ENCODE data around the gene ELF2. TPM values are rescaled to one million over a fixed set of nuclear protein-coding genes. Genes with fewer than 3 reads are reported as not detected.
"Not testable (repeated sequence)": the region's sequence is repeated elsewhere in the genome, so short reads cannot be mapped to it uniquely, and the experiment has no call there.

Gene ELF2
- total RNA-seq, 1 donor from 2014 or later = 59.7 TPM

DNA sequence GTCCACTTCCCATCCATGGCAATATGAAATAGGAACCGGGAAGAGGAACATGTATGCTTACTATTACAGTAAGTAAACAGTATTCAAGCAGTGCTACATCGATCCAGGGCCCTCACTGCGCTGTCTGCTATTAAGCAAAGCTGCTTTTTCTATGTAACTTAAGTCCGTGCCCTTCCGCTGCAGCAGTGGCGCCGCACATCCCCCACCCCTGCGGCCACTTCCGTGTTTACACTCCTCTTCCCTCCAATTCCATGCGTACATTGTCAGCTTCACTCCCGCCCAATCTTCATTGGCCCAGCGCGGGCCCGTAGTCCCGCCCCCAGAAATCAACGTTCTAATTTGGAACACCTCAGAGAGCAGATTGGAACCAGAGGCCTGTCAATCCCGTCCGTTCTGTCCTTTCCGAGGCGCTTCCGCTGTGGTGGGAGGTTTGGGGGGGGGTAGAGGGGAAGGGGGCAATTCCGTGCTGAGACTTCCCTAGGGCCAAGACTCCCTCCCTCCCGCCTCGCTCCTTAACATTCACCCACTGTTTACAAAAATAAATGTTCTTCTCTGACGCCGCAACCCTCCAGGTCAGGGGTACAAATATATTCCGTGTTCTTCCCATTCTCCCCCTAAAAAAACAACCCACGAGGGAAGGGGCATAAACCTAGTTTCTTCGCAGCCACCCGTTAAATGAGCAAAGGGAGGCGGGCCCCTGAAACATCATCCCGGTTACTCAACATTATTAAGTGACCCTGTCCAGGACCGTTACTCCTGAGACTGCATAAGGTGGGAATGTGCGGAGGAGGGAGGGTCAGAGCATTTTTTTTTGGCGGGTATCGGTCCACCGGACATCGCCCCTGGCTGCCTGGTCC lies 94.0 kb downstream of the ELF2 start:
- peak; percentile 97 for DNase-seq (ENCODE audit: low spot score)

DNA sequence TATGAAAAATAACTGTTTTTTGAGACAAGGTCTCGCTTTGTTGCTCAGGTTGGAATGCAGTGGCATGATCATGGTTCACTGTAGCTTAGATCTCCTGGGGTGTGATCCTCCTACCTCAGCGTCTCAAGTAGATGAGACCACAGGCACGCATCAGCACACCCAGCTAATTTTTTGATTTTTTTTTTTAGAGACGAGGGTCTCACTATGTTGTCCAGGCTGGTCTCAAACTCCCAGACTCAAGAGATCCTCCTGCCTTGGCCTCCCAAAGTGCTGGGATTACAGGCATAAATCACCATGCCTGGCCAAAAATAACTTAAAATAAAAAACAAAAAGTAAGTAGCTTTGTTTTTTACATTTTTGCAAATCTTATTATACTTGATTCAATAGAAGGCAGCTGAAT lies 98.1 kb downstream of the ELF2 start:
- DNase-seq (ENCODE audit: low spot score) = no peak

- no peak for DNase-seq (ENCODE audit: low spot score)
These were observed 99.3 kb downstream of the ELF2 start for GRCh38 chr4:139077567-139078355.

DNA sequence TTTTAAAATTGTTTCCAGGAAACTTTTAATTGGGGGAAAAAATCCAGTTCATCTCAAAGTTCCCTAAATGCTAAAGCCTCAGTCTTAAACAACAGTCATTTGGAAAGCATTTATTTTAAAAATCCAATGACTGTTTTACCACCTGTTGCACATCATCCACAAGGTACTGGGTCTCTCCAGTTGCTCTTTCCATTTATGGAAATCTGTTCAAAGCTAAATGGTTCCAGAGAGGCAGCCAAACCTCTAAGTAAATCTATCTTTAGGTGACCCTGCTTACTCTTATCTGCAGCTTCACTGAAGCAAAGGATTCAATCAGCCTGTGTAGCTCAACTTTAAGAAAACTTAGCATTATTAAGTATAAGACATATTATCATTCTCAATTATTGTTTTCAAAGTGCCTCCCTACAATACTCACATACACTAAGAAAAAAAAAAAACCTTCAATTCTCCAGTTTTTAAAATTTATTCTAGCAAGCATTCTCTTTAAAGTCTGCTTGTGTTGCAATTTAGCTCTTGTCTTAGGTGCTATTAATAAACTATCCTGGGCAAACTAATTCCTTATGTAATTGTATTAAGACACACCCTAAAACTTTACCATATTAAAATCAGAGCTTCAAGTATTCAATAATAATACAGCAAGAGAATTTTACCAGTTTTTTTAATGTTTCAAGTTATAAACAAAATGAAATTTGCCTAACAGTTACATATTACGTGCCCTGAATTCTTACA lies 100.8 kb downstream of the ELF2 start:
- no peak for DNase-seq (ENCODE audit: low spot score)

DNA sequence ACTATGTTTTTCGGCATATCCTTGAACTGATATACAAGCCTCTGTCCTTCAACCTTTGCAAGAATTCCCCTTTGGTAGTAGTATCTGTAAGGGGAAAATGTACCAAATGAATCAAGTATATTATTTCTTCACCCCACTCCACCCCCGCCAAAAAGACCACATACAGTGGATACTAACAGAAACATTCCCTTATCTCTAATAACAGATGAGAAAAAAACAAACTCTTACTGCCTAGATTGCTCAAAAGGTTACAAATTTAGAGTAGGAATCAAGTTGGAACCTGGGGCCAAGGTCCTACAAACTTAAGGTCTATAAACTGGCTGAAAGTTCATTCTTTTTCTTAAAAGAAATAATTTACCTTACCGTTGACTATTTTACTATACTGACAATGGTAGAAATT lies 116.4 kb downstream of the ELF2 start:
- DNase-seq (ENCODE audit: low spot score) = no peak

DNA sequence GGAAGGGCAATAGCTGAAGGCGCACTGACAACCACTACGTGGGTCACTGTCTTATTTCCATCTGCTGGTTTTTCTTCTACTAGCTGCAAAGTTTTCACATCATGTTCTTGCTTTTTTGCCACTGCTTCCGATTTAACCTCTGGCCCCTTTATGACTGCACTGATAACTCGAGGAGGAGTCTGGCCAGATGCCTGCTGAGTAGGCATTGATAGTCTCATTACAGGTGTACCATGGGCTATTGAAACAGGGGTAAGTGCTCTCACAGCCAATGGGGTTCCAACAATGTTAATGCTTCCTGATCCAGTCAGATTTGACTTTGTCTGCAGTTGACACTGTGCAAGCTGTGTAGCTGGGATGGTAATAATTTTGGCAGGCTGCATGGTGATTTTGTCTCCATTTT lies 118.0 kb downstream of the ELF2 start:
- DNase-seq (ENCODE audit: low spot score) = not testable (repeated sequence)

DNA sequence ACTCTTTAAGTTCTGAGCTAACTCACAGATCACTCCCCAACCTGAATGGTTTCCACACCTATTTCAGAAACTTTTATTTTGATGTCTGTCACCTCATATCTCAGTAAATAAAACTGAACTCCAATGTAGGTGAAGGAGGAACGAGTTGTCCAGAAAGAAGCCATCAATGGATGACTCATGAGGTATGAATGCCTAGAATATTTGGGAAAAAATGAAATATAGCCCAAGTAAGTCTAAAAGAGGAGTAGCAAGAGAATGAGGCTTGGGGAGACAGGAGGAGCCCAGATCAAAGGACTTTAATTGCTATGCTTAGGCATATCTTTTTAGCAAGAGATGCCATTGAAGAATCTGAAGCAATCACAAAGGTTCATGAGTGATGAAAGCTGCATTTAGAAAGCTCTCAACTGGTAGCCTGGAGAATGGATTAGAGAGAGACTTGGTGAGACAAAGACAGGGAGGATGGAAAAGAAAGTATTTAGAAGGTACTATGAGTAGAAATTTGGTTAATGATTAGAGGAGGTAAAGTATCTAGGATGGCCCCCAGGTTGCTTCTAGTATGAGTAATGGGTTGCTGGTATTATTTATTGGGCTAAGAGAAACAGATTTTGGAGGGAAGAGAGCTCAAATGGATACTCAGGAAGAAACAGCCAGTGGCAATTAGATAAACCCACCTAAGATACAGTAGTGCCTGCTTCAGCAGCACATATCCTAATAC lies 122.1 kb downstream of the ELF2 start:
- no peak for DNase-seq (ENCODE audit: low spot score)

DNA sequence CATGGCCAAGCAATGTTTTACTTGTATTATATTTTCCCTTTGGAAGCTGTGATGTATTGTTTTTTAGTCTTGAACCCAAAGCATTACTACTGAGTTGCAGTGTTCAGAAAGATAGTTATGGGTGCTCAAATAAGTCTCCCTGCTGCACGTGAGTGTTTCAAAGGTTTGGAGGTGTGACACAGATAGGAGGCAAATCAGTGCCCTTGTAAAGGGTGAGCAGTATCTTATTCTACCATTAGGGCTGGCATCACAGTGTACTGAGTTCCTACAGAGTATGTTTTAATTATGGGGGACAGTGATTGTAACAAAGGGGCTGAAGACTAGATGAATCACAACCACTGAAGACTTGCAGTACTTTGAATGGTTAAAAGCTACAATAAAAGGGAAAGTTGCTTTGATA lies 123.1 kb downstream of the ELF2 start:
- no peak for DNase-seq (ENCODE audit: low spot score)

- DNase-seq (ENCODE audit: low spot score) = no peak
These were observed 126.6 kb downstream of the ELF2 start for GRCh38 chr4:139050446-139050845.

- no peak for DNase-seq (ENCODE audit: low spot score)
These were observed 129.0 kb downstream of the ELF2 start for GRCh38 chr4:139048026-139048425.

DNA sequence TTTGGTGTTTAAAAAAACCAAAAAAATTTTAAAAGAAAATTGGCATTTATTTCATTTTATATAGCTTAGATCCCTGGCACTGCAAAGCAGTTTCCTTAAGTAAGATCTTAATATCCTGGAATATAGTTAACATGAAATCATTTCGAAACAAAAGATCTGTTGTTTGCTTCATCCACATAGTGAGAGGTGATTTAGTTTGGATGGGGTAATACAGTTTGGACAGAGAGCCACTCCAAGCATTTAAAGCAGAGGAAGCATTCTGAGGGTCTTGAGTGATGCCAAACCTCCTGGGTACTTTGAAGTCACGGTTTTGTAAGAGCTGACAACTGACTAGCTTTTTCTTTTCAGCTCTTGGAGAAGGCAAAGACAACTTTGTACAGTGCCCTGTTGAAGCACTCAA lies 132.7 kb downstream of the ELF2 start:
- no peak for DNase-seq (ENCODE audit: low spot score)

GRCh38 chr4:139042981-139043460 lies 134.0 kb downstream of the ELF2 start:
- no peak for DNase-seq (ENCODE audit: low spot score)

DNA sequence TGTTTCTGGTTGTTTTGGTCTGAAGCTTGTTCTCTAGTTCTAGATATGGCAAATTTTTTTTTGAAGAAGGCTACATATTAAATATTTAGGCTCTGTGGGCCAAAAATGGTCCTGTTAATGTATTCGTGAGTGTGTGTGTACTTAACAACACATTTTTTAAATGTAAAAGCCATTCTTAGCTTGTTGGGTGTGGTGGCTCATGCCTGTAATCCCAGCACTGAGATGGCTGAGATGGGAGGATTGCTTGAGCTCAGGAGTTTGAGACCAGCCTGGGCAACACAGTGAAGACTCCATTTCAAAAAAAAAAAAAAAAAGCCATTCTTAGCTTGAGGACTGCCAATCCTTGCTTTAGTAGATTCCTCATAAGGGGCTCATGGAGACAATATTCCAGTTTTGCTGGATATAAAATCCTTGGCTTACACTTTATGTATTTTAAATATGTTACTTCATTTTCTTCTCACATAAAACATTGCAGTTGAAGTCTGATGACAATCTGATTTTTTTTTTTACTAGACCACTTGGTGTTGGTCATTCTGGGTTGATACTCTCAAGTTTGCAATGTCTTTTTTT lies 138.1 kb downstream of the ELF2 start:
- DNase-seq (ENCODE audit: low spot score) = no peak

DNA sequence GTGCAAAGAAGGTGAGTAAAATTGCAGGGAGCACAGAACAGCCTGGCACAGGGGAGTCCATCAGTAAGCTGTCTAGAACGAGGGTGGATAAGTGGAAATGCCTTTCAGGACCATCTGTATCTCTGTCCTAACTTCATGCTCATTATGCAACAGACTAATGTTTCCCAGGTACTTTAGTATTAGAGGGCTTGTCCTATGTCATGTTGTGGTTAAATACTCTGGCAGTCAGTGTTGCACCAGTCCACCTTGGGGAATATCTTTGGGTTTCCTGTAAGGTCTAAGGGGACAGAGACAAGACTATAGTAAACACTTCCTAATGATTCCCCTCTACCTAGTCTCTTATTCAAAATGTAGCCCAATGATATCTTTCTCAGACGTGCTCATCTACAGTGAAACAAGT lies 140.1 kb downstream of the ELF2 start:
- no peak for DNase-seq (ENCODE audit: low spot score)

DNA sequence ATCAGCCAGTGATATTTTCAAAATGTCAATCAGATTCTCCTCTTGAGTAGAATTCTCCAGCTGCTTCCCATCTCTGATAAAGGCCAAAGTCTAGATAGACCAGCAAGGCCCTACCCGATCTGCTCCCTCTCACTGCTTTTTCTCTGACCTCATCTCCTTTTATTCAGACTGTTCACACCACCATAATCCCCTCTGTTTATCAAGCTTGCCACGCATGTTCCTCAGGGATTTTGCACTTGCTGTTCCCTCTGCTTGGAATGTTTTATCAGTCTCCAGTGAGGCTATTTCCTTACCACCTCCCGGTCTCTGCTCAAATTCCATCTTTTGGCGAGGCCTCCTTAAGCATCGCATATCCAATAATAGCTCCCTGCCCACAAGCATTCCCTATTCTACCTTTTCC lies 141.4 kb downstream of the ELF2 start:
- no peak for DNase-seq (ENCODE audit: low spot score)

DNA sequence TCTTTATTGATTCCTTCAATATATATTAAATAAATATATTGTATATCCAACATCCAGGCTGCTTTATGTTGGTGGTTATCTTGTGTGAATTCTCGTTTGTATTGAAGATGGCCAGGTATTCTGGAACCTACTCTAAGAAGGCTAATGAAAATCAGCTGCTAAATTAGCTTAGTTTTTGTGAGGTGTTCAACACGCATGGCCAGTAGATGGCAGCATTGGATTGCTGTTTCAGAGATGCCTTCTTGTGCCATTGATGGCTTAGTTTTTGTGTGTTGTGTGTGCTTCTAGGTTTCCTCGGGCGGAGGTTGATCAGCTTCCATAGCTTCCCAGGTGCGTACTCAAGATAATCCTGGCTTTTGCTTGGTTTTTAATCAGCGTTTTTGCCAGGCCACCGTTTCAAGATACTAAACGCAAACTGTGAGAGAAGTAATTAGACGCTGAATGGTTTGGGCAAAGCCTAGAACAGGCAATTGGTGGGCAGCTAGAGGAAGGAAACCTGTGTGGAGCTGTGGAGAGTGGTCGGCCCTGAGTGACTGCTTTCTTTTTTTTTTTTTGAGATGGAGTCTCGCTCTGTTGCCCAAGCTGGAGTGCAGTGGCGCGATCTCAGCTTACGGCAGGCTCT lies 146.3 kb downstream of the ELF2 start:
- peak; percentile 77 for DNase-seq (ENCODE audit: low spot score)

- DNase-seq (ENCODE audit: low spot score) = not testable (repeated sequence)
These were observed 147.1 kb downstream of the ELF2 start for GRCh38 chr4:139029866-139030363.

- no peak for DNase-seq (ENCODE audit: low spot score)
These were observed 148.8 kb downstream of the ELF2 start for GRCh38 chr4:139028191-139028661.

DNA sequence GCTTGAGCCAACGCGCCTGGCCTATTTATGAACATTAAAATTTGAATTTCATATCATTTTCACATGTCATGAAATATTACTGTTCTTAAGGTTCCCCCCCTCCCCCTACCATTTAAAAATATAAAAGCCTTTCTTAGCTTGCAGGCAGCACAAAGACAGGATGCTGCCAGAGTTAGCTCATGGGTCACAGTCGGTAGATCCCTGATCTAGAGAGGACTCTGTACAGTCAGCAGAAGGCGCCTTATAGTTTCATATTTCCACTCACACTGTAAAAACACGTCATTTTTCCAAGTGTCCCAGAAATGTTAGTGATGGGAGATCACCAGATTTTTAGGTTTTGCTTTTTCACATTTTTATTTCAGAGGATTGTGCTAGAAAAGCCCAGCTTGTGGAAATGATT lies 149.2 kb downstream of the ELF2 start:
- DNase-seq (ENCODE audit: low spot score) = no peak

GRCh38 chr4:139025841-139026240 lies 151.2 kb downstream of the ELF2 start:
- no peak for DNase-seq (ENCODE audit: low spot score)

All from ureter (tissue), 1 donor.